Activated T-helper 1 cell treated with anti-CD3 and anti-CD28 coated beads, Interleukin-12 subunit alpha, Interleukin-12 subunit beta, Interleukin-2, Interleukin-4 antibody, amounts not matched to agents 30 ng/mL and 10 ng/mL and 1 ng/mL, durations not matched to agents 14 hours and 24 hours and 36 hours (primary cell): ENCODE results near the gene TICAM1. TPM values are rescaled to one million over a fixed set of nuclear protein-coding genes. Genes with fewer than 3 reads are reported as not detected.
"Not testable (repeated sequence)": the region's sequence is repeated elsewhere in the genome, so short reads cannot be mapped to it uniquely, and the experiment has no call there.

ENCODE experiments used
- DNase-seq: peaks from one replicate; pipeline ENCODE4 v3.0.0; 2021; ENCODE audit warnings: low spot score
- H3K27ac Mint-ChIP-seq: one replicate; pipeline ENCODE4 v1.8.0; 2021; ENCODE audit warnings: mild to moderate bottlenecking, mixed read lengths
- H3K27me3 Mint-ChIP-seq: one replicate; pipeline ENCODE4 v1.8.0; 2022; ENCODE audit warnings: mild to moderate bottlenecking, moderate library complexity, mixed read lengths; ENCODE audit not compliant: insufficient read depth
- H3K36me3 Mint-ChIP-seq: one replicate; pipeline ENCODE4 v1.8.0; 2021; ENCODE audit warnings: low read depth, mixed read lengths
- H3K4me1 Mint-ChIP-seq: one replicate; pipeline ENCODE4 v1.8.0; 2021; ENCODE audit warnings: low read depth, mixed read lengths
- H3K4me3 Mint-ChIP-seq: one replicate; pipeline ENCODE4 v1.8.0; 2021; ENCODE audit warnings: mild to moderate bottlenecking, moderate library complexity, mixed read lengths
- H3K9me3 Mint-ChIP-seq: one replicate; pipeline ENCODE4 v1.8.0; 2021; ENCODE audit warnings: mixed read lengths
- intact Hi-C: fragments of 100-400 bp; cut with micrococcal nuclease; formaldehyde crosslinking; loops from one replicate; pipeline ENCODE4 v1.15.1; 2024
- total RNA-seq: library from RNA; stranded (reverse); gene quantifications from 2 replicates; pipeline ENCODE4 v1.2.3, GENCODE V29; 2022

Gene TICAM1
- total RNA-seq, 1 donor from 2014 or later, result 33.3 TPM

DNA sequence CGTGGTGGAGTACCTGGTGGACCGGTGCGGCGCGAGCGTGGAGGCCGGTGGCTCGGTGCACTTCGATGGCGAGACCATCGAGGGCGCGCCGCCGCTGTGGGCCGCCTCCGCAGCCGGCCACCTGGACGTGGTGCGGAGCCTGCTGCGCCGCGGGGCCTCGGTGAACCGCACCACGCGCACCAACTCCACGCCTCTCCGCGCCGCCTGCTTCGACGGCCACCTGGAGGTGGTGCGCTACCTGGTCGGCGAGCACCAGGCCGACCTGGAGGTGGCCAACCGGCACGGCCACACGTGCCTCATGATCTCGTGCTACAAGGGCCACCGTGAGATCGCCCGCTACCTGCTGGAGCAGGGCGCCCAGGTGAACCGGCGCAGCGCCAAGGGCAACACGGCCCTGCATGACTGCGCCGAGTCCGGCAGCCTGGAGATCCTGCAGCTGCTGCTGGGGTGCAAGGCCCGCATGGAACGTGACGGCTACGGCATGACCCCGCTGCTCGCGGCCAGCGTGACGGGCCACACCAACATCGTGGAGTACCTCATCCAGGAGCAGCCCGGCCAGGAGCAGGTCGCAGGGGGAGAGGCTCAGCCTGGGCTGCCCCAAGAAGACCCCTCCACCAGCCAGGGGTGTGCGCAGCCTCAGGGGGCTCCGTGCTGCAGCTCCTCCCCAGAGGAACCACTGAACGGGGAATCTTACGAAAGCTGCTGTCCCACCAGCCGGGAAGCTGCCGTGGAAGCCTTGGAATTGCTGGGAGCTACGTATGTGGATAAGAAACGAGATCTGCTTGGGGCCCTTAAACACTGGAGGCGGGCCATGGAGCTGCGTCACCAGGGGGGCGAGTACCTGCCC, 39.3 kb downstream of the TICAM1 start:
- intact Hi-C loops, H3K27me3 Mint-ChIP-seq, H3K9me3 Mint-ChIP-seq, DNase-seq, H3K4me1 Mint-ChIP-seq: not testable (repeated sequence)
- peaks cover 18% of the 10 kb centered on the region for H3K36me3 Mint-ChIP-seq
- H3K4me3 Mint-ChIP-seq, result peak overlapping the region; percentile 89
- peak overlapping the region; percentile 77 for H3K27ac Mint-ChIP-seq

DNA sequence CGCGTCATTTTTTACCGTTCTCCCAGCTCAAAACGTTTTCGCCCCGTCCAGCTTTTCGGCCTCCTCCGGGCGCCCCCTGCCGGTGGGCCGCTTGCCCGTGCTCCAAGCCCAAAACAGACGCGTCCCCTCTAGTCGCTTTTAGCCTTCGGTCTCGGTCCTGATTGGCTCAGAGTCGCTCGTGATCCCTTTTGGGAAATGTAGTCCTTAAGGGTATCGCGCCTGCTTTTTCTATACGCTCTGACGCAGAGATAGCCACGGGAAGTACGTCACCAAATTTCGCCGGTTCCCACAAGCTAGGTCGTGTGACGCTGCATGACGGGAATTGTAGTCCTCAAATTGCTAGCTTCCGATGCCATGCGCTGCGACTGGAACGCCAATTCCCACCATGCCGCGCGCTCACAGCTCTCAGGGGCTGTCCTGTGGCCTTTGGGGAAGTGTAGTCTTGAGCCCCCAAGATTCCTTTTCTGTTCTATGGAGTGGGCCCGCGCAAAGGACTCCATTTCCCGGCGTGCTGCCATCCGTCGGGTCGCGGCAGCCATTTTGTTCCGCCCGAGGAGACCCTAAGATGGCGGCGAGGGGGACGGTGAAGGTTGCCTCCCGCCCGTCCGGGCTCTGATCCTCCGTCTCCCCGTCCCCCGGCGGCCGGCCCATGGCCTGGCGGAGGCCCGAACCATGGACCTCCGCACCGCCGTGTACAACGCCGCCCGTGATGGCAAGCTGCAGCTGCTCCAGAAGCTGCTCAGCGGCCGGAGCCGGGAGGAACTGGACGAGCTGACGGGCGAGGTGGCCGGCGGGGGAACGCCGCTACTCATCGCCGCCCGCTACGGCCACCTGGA, 40.1 kb downstream of the TICAM1 start, which contains the start of gene FEM1A:
FEM1A (plus strand) TSS at position 552 of the 836 bp plus-strand sequence; CDS start at position 673, 121 bp downstream.
- H3K27me3 Mint-ChIP-seq, result no peaks in the 10 kb centered on the region
- DNase-seq, result peak; percentile 98
- H3K9me3 Mint-ChIP-seq, result no peaks in the 10 kb centered on the region
- peak within 1 kb of the TSS; percentile 88 for H3K27ac Mint-ChIP-seq
- peak within 1 kb of the TSS; percentile 89 for H3K4me3 Mint-ChIP-seq
- intact Hi-C loops, result loop anchor here (1.0 kb wide), 9 partner anchors 22 to 1000 kb away; partner anchors contain the start of genes DUS3L, HDGFL2, MYDGF and PLIN3
- H3K36me3 Mint-ChIP-seq, result peaks cover 14% of the 10 kb centered on the region
- H3K4me1 Mint-ChIP-seq, result peaks cover 9% of the 10 kb centered on the region

DNA sequence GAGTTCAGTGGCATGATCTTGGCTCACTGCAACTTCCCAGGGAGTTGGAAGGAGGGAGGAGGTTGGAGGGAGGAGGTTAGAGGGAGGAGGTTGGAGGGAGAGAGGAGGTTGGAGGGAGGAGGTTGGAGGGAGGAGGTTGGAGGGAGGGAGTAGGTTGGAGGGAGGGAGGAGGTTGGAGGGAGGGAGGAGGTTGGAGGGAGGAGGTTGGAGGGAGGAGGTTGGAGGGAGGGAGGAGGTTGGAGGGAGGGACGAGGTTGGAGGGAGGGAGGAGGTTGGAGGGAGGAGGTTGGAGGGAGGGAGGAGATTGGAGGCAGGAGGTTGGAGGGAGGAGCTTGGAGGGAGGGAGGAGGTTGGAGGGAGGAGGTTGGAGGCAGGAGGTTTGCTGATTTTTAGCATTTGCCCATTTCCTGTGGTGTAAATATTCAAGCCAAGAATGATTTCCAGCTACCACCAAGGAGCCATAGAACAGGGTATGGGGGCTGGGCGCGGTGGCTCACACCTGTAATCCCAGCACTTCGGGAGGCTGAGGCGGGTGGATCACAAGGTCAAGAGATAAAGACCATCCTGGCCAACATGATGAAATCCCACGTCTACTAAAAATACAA, 45.0 kb downstream of the TICAM1 start:
- H3K27me3 Mint-ChIP-seq, H3K36me3 Mint-ChIP-seq, H3K27ac Mint-ChIP-seq, H3K4me1 Mint-ChIP-seq, H3K4me3 Mint-ChIP-seq, intact Hi-C loops, H3K9me3 Mint-ChIP-seq, DNase-seq: not testable (repeated sequence)

DNA sequence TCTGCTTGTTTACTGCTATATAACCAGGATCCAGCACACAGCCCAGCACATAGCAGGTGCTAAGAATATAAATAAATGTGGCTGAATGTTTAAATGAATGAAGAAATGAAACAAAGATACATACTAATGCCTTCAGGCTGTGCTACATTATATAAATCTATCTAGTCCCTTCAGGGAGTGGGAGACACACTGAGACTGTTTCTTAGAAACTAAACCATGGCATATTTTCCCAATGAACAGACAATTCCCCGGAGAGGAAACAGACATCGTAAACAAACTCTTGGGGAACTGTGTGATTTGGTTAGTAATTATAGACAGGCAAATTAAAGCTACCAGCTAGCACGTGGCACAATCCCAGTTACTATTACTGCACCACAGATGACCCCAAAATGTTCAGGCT, 49.7 kb downstream of the TICAM1 start:
- H3K36me3 Mint-ChIP-seq, result no peaks in the 10 kb centered on the region
- intact Hi-C loops, result no loop called here
- no peak overlapping the region for H3K27ac Mint-ChIP-seq
- no peak overlapping the region for H3K4me3 Mint-ChIP-seq
- peaks cover 11% of the 10 kb centered on the region for H3K27me3 Mint-ChIP-seq
- H3K4me1 Mint-ChIP-seq, result no peaks in the 10 kb centered on the region
- no peaks in the 10 kb centered on the region for H3K9me3 Mint-ChIP-seq
- no peak for DNase-seq

DNA sequence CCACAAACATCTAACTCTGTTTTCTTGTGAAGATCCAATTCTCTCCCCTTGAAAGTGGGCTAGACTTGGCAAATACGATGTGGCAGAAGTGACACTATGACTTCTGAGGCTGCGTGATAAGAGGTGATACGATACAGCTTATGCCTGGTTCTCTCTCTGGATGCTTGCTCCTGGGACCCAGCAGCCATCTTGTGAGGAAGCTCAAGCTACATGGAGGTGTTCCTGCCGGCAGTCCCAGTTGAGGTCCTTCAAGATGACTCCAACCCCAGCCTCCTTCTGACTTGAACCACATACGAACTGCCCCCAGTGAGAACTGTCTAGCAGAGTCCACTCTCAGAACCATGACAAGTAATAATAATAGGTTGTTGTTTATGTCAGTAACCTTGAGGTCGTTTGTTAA, 50.7 kb downstream of the TICAM1 start:
- Mint-ChIP-seq H3K36me3 (no peaks in the 10 kb centered on the region), H3K4me1 (no peaks in the 10 kb centered on the region), H3K27me3 (peaks cover 11% of the 10 kb centered on the region), H3K4me3 (no peak overlapping the region), H3K9me3 (no peaks in the 10 kb centered on the region), H3K27ac (no peak overlapping the region)
- intact Hi-C loops, result no loop called here
- DNase-seq, result no peak

DNA sequence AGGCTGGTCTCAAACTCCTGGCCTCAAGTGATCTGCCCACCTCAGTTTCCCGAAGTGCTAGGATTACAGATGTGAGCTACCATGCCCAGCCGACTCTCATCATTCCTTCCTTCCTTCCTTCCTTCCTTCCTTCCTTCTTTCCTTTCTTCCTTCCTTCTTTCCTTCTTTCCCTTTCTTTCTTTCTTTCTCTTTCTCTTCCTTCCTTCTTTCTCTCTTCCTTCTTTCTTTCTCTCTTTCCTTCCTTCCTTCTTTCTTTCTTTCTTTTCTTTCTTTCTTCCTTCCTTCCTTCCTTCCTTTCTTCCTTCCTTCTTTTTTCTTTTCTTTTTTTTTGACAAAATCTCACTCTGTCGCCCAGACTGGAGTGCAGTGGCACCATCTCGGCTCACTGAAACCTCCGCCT, 53.4 kb downstream of the TICAM1 start:
- H3K9me3 Mint-ChIP-seq, intact Hi-C loops, H3K4me3 Mint-ChIP-seq, H3K27me3 Mint-ChIP-seq, H3K36me3 Mint-ChIP-seq, H3K27ac Mint-ChIP-seq, H3K4me1 Mint-ChIP-seq, DNase-seq: not testable (repeated sequence)

DNA sequence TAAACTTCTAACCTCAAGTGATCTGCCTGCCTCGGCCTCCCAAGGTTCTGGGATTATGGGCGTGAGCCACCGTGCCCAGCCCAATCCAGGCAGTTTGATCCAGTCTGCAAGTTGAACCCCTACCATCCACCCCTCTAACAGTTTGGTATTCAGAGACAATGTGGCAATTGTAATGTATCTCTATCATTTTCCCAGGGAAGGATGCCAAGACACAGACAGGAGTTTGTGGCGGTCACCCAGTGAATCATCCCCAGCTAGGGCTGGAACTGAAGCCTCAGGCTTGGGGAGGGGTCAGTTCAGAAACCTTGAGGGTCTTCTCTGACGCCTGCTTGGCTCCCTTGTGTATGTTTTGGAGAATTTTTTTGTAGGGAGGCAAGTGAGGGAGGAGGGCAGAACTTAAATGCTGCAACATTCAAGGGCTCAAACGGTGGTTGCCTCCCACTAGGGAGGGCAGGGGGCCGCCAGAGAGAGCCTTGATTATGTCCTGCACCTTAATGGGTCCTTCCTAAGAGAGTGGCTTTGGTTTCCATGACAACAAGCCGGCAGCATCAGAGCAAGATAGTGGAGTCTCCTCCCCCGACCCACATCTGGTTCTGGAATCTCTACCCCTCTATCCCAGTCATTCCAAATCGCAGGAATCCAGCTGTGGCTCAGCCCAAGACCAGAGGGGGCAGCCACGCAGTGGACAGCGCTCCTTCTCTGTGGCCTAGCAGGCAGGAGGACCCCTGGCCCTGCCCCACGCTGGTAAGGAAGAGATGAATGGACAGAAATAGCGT, 54.9 kb downstream of the TICAM1 start:
- Mint-ChIP-seq H3K4me1 (no peaks in the 10 kb centered on the region), H3K27ac (no peak overlapping the region), H3K27me3 (peaks cover 2% of the 10 kb centered on the region), H3K9me3 (no peaks in the 10 kb centered on the region), H3K4me3 (no peak overlapping the region), H3K36me3 (no peaks in the 10 kb centered on the region)
- DNase-seq, result no peak
- intact Hi-C loops, result no loop called here

DNA sequence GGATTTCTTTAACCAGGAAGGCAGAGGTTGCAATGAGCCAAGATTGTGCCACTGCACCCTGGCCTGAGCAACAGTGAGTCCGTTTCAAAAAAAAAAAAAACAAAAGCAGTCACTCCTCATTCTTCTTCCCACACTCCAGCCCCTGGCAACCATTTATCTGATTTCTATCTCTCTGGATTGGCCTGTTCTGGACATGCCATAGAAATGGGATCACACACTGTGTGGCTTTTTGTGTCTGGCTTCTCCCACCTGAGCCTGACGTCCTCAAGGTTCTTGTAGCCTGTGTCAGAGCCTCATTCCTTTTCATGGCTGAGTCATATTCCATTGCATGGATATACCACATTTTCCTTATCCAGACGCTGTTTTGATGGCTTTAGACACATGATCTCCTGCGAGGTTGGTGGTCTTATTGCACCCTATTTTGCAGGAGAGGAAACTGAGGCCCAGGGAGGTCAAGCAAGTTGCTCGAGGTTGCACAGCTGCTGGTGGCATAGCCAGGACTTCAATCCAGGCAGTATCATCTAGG, 55.8 kb downstream of the TICAM1 start:
- Mint-ChIP-seq H3K27ac (no peak overlapping the region), H3K4me1 (no peaks in the 10 kb centered on the region), H3K27me3 (no peaks in the 10 kb centered on the region), H3K4me3 (no peak overlapping the region), H3K9me3 (no peaks in the 10 kb centered on the region), H3K36me3 (no peaks in the 10 kb centered on the region)
- intact Hi-C loops, result no loop called here
- no peak for DNase-seq

DNA sequence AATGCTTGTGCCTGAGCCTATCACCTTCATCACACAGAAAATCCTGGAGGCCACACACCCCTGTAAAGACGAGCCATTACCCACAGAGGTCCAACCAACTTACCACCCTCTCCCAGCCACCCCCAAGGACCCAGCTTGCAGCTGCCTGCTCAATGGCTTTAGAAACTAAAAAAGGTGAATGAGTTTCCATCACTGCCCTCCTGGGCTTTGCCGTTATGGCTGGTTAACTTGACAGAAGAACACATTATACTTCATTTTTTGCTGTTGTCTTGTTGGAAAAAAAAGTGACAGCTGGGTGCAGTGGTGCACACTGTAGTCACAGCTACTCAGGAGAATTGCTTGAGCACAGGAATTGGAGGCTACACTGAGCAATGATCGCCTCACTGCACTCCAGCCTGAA, 57.4 kb downstream of the TICAM1 start:
- intact Hi-C loops, result no loop called here
- no peaks in the 10 kb centered on the region for H3K27me3 Mint-ChIP-seq
- H3K27ac Mint-ChIP-seq, result no peak overlapping the region
- H3K9me3 Mint-ChIP-seq, result peaks cover 3% of the 10 kb centered on the region
- no peak overlapping the region for H3K4me3 Mint-ChIP-seq
- H3K36me3 Mint-ChIP-seq, result no peaks in the 10 kb centered on the region
- DNase-seq, result no peak
- H3K4me1 Mint-ChIP-seq, result no peaks in the 10 kb centered on the region

DNA sequence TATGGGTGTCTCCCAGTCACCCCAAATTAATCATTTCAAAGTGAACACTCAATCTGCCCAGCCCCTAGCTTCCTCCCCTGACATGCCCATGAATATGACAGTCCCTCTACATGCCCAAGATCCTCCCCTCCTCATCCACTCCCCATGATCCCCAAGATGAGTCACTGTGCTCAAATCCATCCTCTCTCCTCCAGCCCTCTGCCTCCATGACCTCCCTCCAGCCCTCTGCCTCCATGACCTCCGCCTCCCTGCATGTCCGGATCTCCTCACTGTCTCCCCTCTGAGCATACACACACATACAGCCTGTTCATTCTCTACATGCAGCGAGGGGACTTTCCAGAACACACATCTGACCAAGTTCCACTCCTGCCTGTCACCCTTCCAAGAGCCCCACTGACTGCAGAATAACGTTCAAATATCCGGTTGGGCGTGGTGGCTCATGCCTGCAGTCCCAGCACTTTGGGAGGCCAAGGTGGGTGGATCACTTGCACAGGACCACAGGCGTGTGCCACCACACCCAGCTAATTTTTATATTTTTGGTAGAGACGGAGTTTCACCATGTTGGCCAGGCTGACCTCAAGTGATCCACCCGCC, 58.4 kb downstream of the TICAM1 start:
- no peaks in the 10 kb centered on the region for H3K36me3 Mint-ChIP-seq
- no peak overlapping the region for H3K4me3 Mint-ChIP-seq
- no peak overlapping the region for H3K27ac Mint-ChIP-seq
- H3K9me3 Mint-ChIP-seq, result peaks cover 3% of the 10 kb centered on the region
- H3K27me3 Mint-ChIP-seq, result no peaks in the 10 kb centered on the region
- H3K4me1 Mint-ChIP-seq, result no peaks in the 10 kb centered on the region
- DNase-seq, result no peak
- intact Hi-C loops, result no loop called here

DNA sequence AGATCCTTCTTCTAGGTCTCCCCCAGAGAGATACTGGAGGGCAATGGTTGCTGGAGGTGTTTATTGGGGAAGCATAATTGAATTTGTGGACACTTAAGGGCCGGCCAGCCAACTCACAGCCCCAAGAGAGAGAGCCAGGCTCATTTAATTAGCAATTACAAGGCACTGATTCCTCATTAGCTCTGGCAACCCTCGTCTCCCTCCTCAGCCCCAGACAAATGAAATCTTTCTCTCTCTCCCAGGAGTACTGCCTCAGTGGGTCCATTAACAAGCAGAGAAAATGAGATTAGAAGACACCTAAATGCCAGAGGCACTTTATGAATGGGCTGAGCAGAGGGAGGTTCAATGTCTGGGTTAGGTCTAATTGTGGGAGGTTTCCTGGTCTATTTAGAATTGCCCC, 58.9 kb downstream of the TICAM1 start:
- Mint-ChIP-seq H3K4me3 (no peak overlapping the region), H3K27ac (no peak overlapping the region), H3K36me3 (no peaks in the 10 kb centered on the region), H3K27me3 (no peaks in the 10 kb centered on the region), H3K4me1 (no peaks in the 10 kb centered on the region), H3K9me3 (peaks cover 3% of the 10 kb centered on the region)
- intact Hi-C loops, result no loop called here
- no peak for DNase-seq
